ENCODE measurements around the gene ZNF746.

ZNF746 gene

GRCh38 chr7:149489391-149490024 is 8.1 kb downstream of the ZNF746 start:
- no peak for FAIRE-seq

- FAIRE-seq: no peak
Measured at GRCh38 chr7:149479568-149479967, 18.0 kb downstream of the ZNF746 start.

GRCh38 chr7:149478754-149479153 is 18.9 kb downstream of the ZNF746 start:
- FAIRE-seq: no peak

- FAIRE-seq: no peak
Measured at GRCh38 chr7:149477494-149478443, 19.8 kb downstream of the ZNF746 start.

- FAIRE-seq: no peak
Measured at GRCh38 chr7:149476791-149477190, 20.8 kb downstream of the ZNF746 start.

GRCh38 chr7:149475121-149476045 is 22.2 kb downstream of the ZNF746 start:
- FAIRE-seq: no peak

- FAIRE-seq: no peak
Measured at GRCh38 chr7:149474309-149475120, 23.1 kb downstream of the ZNF746 start.

- no peak for FAIRE-seq
Measured at GRCh38 chr7:149473251-149473650, 24.4 kb downstream of the ZNF746 start.

- no peak for FAIRE-seq
Measured at GRCh38 chr7:149471289-149471953, 26.2 kb downstream of the ZNF746 start.

- FAIRE-seq: no peak
Measured at GRCh38 chr7:149469806-149470205, 27.8 kb downstream of the ZNF746 start.

GRCh38 chr7:149468208-149468607 is 29.4 kb downstream of the ZNF746 start:
- FAIRE-seq: no peak

- FAIRE-seq: no peak
Measured at GRCh38 chr7:149467321-149467859, 30.2 kb downstream of the ZNF746 start.

- FAIRE-seq: no peak
Measured at GRCh38 chr7:149466364-149466763, 31.2 kb downstream of the ZNF746 start.

GRCh38 chr7:149463500-149464161 is 34.0 kb downstream of the ZNF746 start:
- no peak for FAIRE-seq

GRCh38 chr7:149462101-149462520 is 35.5 kb downstream of the ZNF746 start:
- no peak for FAIRE-seq

GRCh38 chr7:149460493-149461277 is 36.9 kb downstream of the ZNF746 start, which contains the start of gene ZNF777:
Gene ZNF777, minus strand, starts transcription at chr7:149461062. Its CDS starts 5,040 bp downstream, at chr7:149456022.
- no peak for FAIRE-seq

- FAIRE-seq: no peak
Measured at GRCh38 chr7:149459540-149460452, 37.8 kb downstream of the ZNF746 start.

GRCh38 chr7:149459201-149459539 is 38.4 kb downstream of the ZNF746 start:
- no peak for FAIRE-seq

GRCh38 chr7:149458235-149458634 is 39.4 kb downstream of the ZNF746 start:
- no peak for FAIRE-seq

Data from TTC549 (cell line).